Psoas muscle (tissue), 8 donors: ENCODE data around the gene KCNIP3. TPM values are rescaled to one million over a fixed set of nuclear protein-coding genes. Genes with fewer than 3 reads are reported as not detected.

ENCODE experiments used
- ATAC-seq, 4 donors: fragments of 200-7000 bp; cut with Tn5 transposase; one replicate each; pipeline ENCODE4 v1.9.1; 2020; ENCODE audit warnings: moderate library complexity in 3 of 4, mild to moderate bottlenecking in 2 of 4
- DNase-seq, 2 donors: peaks; one replicate each; pipeline ENCODE4 v3.0.0-alpha.2; 2020
- H3K27ac ChIP-seq: fragments of 200-600 bp; one replicate; pipeline ENCODE4 v1.8.0; 2022
- H3K27me3 ChIP-seq, 3 donors: fragments of 200-600 bp in 1 of 3; one replicate each; pipeline versions ENCODE4 v1.6.1 to v1.8.0; 2013 to 2022; ENCODE audit warnings: low read length in 2 of 3, mild to moderate bottlenecking in 2 of 3, moderate library complexity in 1 of 3; ENCODE audit not compliant: insufficient read depth in 3 of 3
- H3K36me3 ChIP-seq, 2 donors: fragments of 200-600 bp in 1 of 2; one replicate each; pipeline versions ENCODE4 v1.6.1 to v1.8.0; 2013 to 2022; ENCODE audit warnings: low read depth in 1 of 2, mild to moderate bottlenecking in 1 of 2, moderate library complexity in 1 of 2; ENCODE audit not compliant: insufficient read depth in 1 of 2
- H3K4me1 ChIP-seq: fragments of 200-600 bp; one replicate; pipeline ENCODE4 v1.8.0; 2022
- H3K4me3 ChIP-seq: fragments of 200-600 bp; one replicate; pipeline ENCODE4 v1.8.0; 2022; ENCODE audit warnings: mild to moderate bottlenecking
- H3K9me3 ChIP-seq: fragments of 200-600 bp; one replicate; pipeline ENCODE4 v1.8.0; 2022
- WGBS, 3 donors: extraction: QIAGEN DNeasy Blood & Tissue Kit; methylation state at CpG; one replicate each; pipeline versions ENCODE4 v1.1.6 to v1.1.7; 2013; 5-methylcytosine and 5-hydroxymethylcytosine counted together
- intact Hi-C, 2 donors: fragments of 100-400 bp; cut with DNase I; formaldehyde crosslinking; loops; one replicate each; pipeline versions ENCODE4 v1.11.0 to v1.14.2; 2022
- polyA plus RNA-seq, 3 donors: library from polyadenylated mRNA; stranded (reverse); fragments of 200-250 nt; gene quantifications; one replicate each; pipeline ENCODE4 v1.2.3, GENCODE V29; 2013
- total RNA-seq, 4 donors: library from RNA; stranded (reverse); fragmentation: NEBNext Ultra II Directional in 2 of 4; extraction: Animal tissue kit (Norgen Biotek cat#: 25700) in 2 of 4; gene quantifications; one replicate each; pipeline versions ENCODE4 v1.2.1 to v1.2.4, GENCODE V29; 2021 to 2023
- TF ChIP-seq, protein P1 (sequence below): fragments of 200-600 bp; IDR thresholded peaks from one replicate; pipeline ENCODE4 v1.8.0; 2022; ENCODE audit warnings: antibody characterized with exemption
- donor health status: healthy with polysubstance abuse.
- donor health status: DM: no; HTN: no; CAD: no; lungs with moderate emphysema.
- donor health status: Bipolar disorder and iron deficiency.
- donor health status: healthy.
- donor health status: DM: yes; HTN: yes; CAD: no.
- donor health status: DM: no; HTN: no; CAD: no.
- donor health status: DM: no; HTN: no; CAD: no.
- donor health status: DM: yes; HTN: yes; CAD: no.

KCNIP3 gene
- total and polyA plus RNA-seq, 7 donors = 0.93 to 2.0 (median 1.3) TPM

DNA sequence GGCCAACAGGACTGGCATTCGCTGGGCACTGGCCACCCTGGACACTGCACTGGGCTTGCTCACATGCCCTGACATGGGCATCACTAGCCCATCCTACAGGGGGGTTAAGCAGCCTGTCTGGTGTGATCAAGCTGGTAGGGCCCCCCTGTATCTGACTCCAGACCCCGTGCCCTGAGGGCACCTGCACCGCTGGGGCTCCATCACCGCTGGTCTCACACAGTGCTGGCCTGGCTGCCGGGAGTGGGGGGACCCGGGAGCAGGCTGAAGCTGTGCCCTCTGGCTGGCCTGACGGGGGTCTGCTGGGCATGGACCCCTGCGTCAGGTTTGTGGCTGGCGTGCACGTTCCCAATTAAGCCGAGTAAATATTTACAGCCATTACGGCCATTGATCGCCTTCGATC is 32.3 kb downstream of the KCNIP3 start:
- ATAC-seq = no peak
- Histone ChIP-seq H3K36me3 (no peaks in the 10 kb centered on the region), H3K4me1 (peaks cover 3% of the 10 kb centered on the region), H3K4me3 (no peak overlapping the region), H3K27ac (no peak overlapping the region), H3K9me3 (no peaks in the 10 kb centered on the region), H3K27me3 (no peaks in the 10 kb centered on the region)
- TF ChIP-seq, protein P1, sequence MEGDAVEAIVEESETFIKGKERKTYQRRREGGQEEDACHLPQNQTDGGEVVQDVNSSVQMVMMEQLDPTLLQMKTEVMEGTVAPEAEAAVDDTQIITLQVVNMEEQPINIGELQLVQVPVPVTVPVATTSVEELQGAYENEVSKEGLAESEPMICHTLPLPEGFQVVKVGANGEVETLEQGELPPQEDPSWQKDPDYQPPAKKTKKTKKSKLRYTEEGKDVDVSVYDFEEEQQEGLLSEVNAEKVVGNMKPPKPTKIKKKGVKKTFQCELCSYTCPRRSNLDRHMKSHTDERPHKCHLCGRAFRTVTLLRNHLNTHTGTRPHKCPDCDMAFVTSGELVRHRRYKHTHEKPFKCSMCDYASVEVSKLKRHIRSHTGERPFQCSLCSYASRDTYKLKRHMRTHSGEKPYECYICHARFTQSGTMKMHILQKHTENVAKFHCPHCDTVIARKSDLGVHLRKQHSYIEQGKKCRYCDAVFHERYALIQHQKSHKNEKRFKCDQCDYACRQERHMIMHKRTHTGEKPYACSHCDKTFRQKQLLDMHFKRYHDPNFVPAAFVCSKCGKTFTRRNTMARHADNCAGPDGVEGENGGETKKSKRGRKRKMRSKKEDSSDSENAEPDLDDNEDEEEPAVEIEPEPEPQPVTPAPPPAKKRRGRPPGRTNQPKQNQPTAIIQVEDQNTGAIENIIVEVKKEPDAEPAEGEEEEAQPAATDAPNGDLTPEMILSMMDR = no peak
- no peak for DNase-seq
- WGBS, 3 donors = 91 to 96% (median 94%) methylated on average over 14 of the region's 14 CpGs
- intact Hi-C loops = no loop called here

GRCh38 chr2:95329891-95330793 is 33.0 kb downstream of the KCNIP3 start:
- H3K4me3 ChIP-seq = no peak overlapping the region
- 63 to 69% (median 67%) methylated on average over 23 of the region's 23 CpGs for WGBS, 3 donors
- no peak overlapping the region for H3K27ac ChIP-seq
- intact Hi-C loops = no loop called here
- DNase-seq (no peak), ATAC-seq (no peak)
- TF ChIP-seq, protein P1 = no peak
- H3K36me3 ChIP-seq = no peaks in the 10 kb centered on the region
- H3K4me1 ChIP-seq = peaks cover 4% of the 10 kb centered on the region
- no peaks in the 10 kb centered on the region for H3K27me3 ChIP-seq
- no peaks in the 10 kb centered on the region for H3K9me3 ChIP-seq

DNA sequence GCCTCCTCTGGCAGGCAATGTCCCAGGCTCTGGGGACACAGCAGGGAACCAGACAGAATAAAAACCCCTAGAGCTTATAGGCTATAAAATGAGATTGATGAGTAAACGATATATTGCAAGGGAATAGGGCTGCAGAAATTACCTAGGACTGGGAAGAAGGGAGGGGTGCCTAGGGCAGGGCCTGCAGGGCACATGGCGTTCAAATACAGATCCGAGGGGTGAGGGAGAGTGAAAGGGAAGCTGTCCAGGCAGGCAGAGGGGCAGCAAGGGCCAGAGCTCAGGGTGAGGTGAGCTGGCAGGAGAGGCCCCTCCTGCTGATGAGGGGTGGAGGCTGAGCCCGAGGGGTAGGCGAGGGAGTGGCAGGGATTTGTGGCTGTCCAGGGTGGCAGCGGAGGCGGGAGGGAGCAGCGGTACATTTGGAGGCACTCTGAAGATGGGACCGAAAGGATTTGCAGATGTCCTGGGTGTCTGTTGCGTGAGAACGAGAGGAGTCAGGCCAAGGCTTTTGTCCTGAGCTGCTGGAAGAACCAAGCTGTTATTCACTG is 33.7 kb downstream of the KCNIP3 start:
- no peak overlapping the region for H3K4me3 ChIP-seq
- H3K4me1 ChIP-seq = peaks cover 4% of the 10 kb centered on the region
- H3K9me3 ChIP-seq = no peaks in the 10 kb centered on the region
- ATAC-seq (no peak), DNase-seq (peak in 1 of 2 donors; percentile 19)
- H3K27ac ChIP-seq = no peak overlapping the region
- TF ChIP-seq, protein P1 = no peak
- H3K27me3 ChIP-seq = no peaks in the 10 kb centered on the region
- 82 to 90% (median 83%) methylated on average over 11 of the region's 11 CpGs for WGBS, 3 donors
- no peaks in the 10 kb centered on the region for H3K36me3 ChIP-seq
- intact Hi-C loops = no loop called here

DNA sequence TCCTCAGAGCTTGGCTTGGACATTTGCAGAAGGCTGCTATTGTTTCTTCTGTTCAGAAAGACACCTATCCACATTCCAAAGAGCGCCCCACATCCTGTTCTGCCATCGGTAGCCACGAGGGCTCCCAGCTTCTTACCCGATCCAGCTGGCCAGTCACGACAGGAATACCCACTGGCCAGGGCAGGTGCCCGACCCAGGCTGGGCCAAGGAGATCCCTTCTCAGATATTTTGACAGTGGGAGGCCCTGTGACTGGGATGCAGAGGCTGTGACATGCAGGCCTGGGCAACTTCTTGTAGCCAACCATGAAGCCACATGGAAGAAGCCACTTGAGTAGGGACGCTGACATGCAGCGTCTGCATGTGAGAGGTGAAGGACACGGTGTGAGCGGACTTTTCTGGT is 34.5 kb downstream of the KCNIP3 start:
- H3K36me3 ChIP-seq = no peaks in the 10 kb centered on the region
- ATAC-seq (no peak), DNase-seq (peak in 1 of 2 donors; percentile 12)
- H3K27ac ChIP-seq = no peak overlapping the region
- H3K4me3 ChIP-seq = no peak overlapping the region
- peaks cover 4% of the 10 kb centered on the region for H3K4me1 ChIP-seq
- WGBS, 3 donors = 86 to 89% (median 86%) methylated on average over 10 of the region's 10 CpGs
- intact Hi-C loops = no loop called here
- TF ChIP-seq, protein P1 = no peak
- H3K27me3 ChIP-seq = no peaks in the 10 kb centered on the region
- no peaks in the 10 kb centered on the region for H3K9me3 ChIP-seq
